ENCODE measurements around the gene PRPF31.

- TF ChIP-seq CTCF (CRISPR knock-in tag; IDR thresholded peaks at IDR 0.05): no peak
- no peak for TF ChIP-seq SMAD1 (CRISPR knock-in tag; IDR thresholded peaks at IDR 0.05; ENCODE audit: borderline replicate concordance, low read depth)
- TF ChIP-seq MAFK (conservative IDR thresholded peaks at IDR 0.05 in 1 of 2, IDR thresholded peaks at IDR 0.05 in 1 of 2; ENCODE audit: low read length in 2 of 2): no peak
- TF ChIP-seq NR3C1 (CRISPR knock-in tag; IDR thresholded peaks at IDR 0.05): no peak
Observed at GRCh38 chr19:54165222-54165621, 49.7 kb downstream of the PRPF31 start.
